Measurements from ENCODE around the gene EHMT2.

- TF ChIP-seq CTCF (IDR thresholded peaks at IDR 0.05) (no peak), POLR2A (IDR thresholded peaks at IDR 0.05) (no peak)
These were observed 60.8 kb downstream of the EHMT2 start for GRCh38 chr6:31836474-31837368.
